ENCODE data around the gene PLPPR4.

PLPPR4 gene

DNA sequence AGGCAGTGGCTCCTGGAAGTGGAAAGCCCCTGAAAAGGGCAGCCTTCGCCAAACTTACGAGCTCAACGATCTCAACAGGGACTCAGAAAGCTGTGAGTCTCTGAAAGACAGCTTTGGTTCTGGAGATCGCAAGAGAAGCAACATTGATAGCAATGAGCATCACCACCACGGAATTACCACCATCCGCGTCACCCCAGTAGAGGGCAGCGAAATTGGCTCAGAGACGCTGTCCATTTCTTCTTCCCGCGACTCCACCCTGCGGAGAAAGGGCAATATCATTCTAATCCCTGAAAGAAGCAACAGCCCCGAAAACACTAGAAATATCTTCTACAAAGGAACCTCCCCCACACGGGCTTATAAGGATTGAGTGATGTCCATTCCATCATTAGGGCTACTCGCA lies 42.4 kb downstream of the PLPPR4 start:
- no peaks in the 10 kb centered on the region for H4K20me1 ChIP-seq (ENCODE audit: low read depth, low read length)
- H3K27me3 ChIP-seq (ENCODE audit: low read length) = no peaks in the 10 kb centered on the region
- no peaks in the 10 kb centered on the region for H3K36me3 ChIP-seq (ENCODE audit: low read length)
- H3F3A ChIP-seq (ENCODE audit: insufficient read depth) = no peaks in the 10 kb centered on the region
- H3K27ac ChIP-seq (ENCODE audit: low read depth, low read length) = no peak overlapping the region
- no peaks in the 10 kb centered on the region for H3K9me3 ChIP-seq (ENCODE audit: insufficient read depth, low read length)
- H2AFZ ChIP-seq (ENCODE audit: low read depth, low read length, severe bottlenecking) = no peak overlapping the region
- TF ChIP-seq, protein P1, sequence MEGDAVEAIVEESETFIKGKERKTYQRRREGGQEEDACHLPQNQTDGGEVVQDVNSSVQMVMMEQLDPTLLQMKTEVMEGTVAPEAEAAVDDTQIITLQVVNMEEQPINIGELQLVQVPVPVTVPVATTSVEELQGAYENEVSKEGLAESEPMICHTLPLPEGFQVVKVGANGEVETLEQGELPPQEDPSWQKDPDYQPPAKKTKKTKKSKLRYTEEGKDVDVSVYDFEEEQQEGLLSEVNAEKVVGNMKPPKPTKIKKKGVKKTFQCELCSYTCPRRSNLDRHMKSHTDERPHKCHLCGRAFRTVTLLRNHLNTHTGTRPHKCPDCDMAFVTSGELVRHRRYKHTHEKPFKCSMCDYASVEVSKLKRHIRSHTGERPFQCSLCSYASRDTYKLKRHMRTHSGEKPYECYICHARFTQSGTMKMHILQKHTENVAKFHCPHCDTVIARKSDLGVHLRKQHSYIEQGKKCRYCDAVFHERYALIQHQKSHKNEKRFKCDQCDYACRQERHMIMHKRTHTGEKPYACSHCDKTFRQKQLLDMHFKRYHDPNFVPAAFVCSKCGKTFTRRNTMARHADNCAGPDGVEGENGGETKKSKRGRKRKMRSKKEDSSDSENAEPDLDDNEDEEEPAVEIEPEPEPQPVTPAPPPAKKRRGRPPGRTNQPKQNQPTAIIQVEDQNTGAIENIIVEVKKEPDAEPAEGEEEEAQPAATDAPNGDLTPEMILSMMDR (IDR thresholded peaks at IDR 0.05; ENCODE audit: insufficient read depth, low read length, poor library complexity, severe bottlenecking) = no peak
- no peak for TF ChIP-seq EZH2phosphoT487 (conservative IDR thresholded peaks at IDR 0.05; ENCODE audit: low read length)
- H3K9me2 ChIP-seq (replicated peaks; ENCODE audit: insufficient read depth, low read length) = no peaks in the 10 kb centered on the region
- H3K9ac ChIP-seq (ENCODE audit: low read length) = no peak overlapping the region
- no peak overlapping the region for H3K4me2 ChIP-seq (ENCODE audit: low read depth, low read length, poor library complexity, severe bottlenecking)
- H3K79me2 ChIP-seq (ENCODE audit: insufficient read depth, low read length) = no peaks in the 10 kb centered on the region
- H3K4me3 ChIP-seq (ENCODE audit: insufficient read depth, low read length, poor library complexity, severe bottlenecking) = no peak overlapping the region

DNA sequence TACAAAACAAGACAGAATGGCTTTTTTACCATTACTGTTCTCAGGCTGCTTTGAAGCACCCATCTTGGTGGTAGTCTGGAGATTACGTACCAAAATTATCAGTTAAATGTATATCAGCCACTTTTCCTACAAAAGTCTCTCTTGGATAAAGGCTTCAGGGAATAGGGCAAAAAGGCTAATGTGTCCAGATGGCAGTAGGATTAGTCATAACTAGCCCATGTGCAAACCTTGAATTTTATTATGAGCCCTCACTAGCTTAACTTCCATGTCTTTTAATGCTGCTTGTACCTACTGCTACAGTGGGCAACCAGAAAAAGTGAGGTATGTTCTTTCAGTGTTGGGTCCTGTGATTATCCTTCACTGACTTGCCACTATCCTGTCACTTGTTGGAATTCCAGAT lies 51.0 kb downstream of the PLPPR4 start:
- Histone ChIP-seq H3F3A (ENCODE audit: insufficient read depth) (no peaks in the 10 kb centered on the region), H3K36me3 (ENCODE audit: low read length) (no peaks in the 10 kb centered on the region), H3K27me3 (ENCODE audit: low read length) (no peaks in the 10 kb centered on the region), H3K9me3 (ENCODE audit: insufficient read depth, low read length) (no peaks in the 10 kb centered on the region), H3K79me2 (ENCODE audit: insufficient read depth, low read length) (no peaks in the 10 kb centered on the region), H3K27ac (ENCODE audit: low read depth, low read length) (no peak overlapping the region), H3K9ac (ENCODE audit: low read length) (no peak overlapping the region), H2AFZ (ENCODE audit: low read depth, low read length, severe bottlenecking) (no peak overlapping the region), H4K20me1 (ENCODE audit: low read depth, low read length) (no peaks in the 10 kb centered on the region), H3K4me2 (ENCODE audit: low read depth, low read length, poor library complexity, severe bottlenecking) (no peak overlapping the region), H3K9me2 (replicated peaks; ENCODE audit: insufficient read depth, low read length) (no peaks in the 10 kb centered on the region), H3K4me3 (ENCODE audit: insufficient read depth, low read length, poor library complexity, severe bottlenecking) (no peak overlapping the region)
- TF ChIP-seq, protein P1 (IDR thresholded peaks at IDR 0.05; ENCODE audit: insufficient read depth, low read length, poor library complexity, severe bottlenecking) = no peak
- no peak for TF ChIP-seq EZH2phosphoT487 (conservative IDR thresholded peaks at IDR 0.05; ENCODE audit: low read length)

DNA sequence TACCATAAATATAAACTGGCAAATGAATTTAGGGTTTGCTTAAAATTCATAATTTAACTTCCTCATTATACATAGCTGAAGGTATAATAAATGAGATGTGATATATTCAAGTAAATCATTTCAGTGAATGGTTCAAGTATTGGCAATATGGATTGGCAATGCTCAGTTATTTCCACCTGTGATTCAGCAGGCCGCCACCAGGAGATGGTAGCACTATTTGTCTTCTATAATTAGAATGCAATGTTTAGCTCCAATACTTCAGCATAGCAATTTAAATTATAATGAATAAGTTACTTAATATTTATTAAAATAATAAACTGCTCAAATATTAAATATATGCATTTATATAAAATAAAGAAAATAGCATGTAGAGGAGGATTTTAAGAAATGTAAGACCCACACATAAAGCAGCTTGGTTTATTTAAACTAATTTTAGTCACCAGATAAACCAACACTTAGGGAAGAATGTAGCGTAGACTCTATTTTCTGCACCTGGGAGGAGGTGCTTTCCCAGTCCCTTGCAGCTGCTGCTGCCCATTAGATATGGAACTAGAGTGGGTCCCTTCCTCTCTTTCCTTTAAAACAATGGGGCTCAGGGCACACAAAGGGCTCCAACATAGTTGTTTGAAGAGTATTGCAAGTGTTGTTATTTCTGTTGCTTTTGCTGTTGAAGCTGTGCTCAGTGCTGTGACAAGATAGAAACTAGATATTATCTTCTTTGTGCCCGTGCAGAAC lies 62.1 kb downstream of the PLPPR4 start:
- H2AFZ ChIP-seq (ENCODE audit: low read depth, low read length, severe bottlenecking) = no peak overlapping the region
- no peaks in the 10 kb centered on the region for H3K79me2 ChIP-seq (ENCODE audit: insufficient read depth, low read length)
- no peaks in the 10 kb centered on the region for H3K9me3 ChIP-seq (ENCODE audit: insufficient read depth, low read length)
- TF ChIP-seq, protein P1 (IDR thresholded peaks at IDR 0.05; ENCODE audit: insufficient read depth, low read length, poor library complexity, severe bottlenecking) = no peak
- no peak for TF ChIP-seq EZH2phosphoT487 (conservative IDR thresholded peaks at IDR 0.05; ENCODE audit: low read length)
- H3K36me3 ChIP-seq (ENCODE audit: low read length) = no peaks in the 10 kb centered on the region
- H3K4me3 ChIP-seq (ENCODE audit: insufficient read depth, low read length, poor library complexity, severe bottlenecking) = no peak overlapping the region
- H4K20me1 ChIP-seq (ENCODE audit: low read depth, low read length) = no peaks in the 10 kb centered on the region
- no peaks in the 10 kb centered on the region for H3K27me3 ChIP-seq (ENCODE audit: low read length)
- no peak overlapping the region for H3K9ac ChIP-seq (ENCODE audit: low read length)
- no peaks in the 10 kb centered on the region for H3K9me2 ChIP-seq (replicated peaks; ENCODE audit: insufficient read depth, low read length)
- no peak overlapping the region for H3K27ac ChIP-seq (ENCODE audit: low read depth, low read length)
- no peaks in the 10 kb centered on the region for H3F3A ChIP-seq (ENCODE audit: insufficient read depth)
- H3K4me2 ChIP-seq (ENCODE audit: low read depth, low read length, poor library complexity, severe bottlenecking) = no peak overlapping the region

Measured in SU-DHL-6 (cell line).